Measurements from ENCODE around the gene IL17D.

DNA sequence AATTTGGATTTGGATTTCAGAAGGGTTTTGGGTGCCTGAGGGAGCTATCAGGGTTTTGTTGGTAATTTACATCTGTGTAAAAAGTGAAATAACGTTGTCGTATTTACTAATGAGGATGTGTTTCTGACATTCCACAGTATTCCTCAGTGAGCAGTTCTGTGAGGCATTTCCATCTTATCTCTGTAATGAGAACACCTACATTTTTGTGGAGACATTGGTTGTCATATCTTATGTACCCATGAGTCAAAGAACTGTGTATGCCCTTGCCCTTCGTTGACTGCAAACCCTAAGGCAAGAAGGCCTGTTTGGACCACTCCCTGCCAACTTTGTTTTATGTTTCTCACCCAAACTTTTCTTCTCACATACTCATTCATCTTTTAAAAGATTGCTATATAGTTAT is 14.2 kb upstream of the IL17D start:
- TF ChIP-seq, protein P1, sequence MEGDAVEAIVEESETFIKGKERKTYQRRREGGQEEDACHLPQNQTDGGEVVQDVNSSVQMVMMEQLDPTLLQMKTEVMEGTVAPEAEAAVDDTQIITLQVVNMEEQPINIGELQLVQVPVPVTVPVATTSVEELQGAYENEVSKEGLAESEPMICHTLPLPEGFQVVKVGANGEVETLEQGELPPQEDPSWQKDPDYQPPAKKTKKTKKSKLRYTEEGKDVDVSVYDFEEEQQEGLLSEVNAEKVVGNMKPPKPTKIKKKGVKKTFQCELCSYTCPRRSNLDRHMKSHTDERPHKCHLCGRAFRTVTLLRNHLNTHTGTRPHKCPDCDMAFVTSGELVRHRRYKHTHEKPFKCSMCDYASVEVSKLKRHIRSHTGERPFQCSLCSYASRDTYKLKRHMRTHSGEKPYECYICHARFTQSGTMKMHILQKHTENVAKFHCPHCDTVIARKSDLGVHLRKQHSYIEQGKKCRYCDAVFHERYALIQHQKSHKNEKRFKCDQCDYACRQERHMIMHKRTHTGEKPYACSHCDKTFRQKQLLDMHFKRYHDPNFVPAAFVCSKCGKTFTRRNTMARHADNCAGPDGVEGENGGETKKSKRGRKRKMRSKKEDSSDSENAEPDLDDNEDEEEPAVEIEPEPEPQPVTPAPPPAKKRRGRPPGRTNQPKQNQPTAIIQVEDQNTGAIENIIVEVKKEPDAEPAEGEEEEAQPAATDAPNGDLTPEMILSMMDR (IDR thresholded peaks at IDR 0.05) = no peak
- TF ChIP-seq EZH2 (IDR thresholded peaks at IDR 0.05; ENCODE audit: borderline replicate concordance, insufficient read depth, low read depth, low read length, poor library complexity, severe bottlenecking) = no peak
